T-cell (primary cell): Measurements from ENCODE around the gene DROSHA. TPM values are rescaled to one million over a fixed set of nuclear protein-coding genes. Genes with fewer than 3 reads are reported as not detected.

Source experiments
- ATAC-seq, 4 experiments: fragments of 200-7000 bp in 3 of 4; fragments of 150-1000 bp in 1 of 4; cut with Tn5 transposase; replicated peaks in 1 of 4; 1 replicate in 3 of 4; 2 replicates in 1 of 4; pipeline ENCODE4 v1.10.0; 2021; ENCODE audit warnings: moderate library complexity in 3 of 4, mild to moderate bottlenecking in 2 of 4, moderate number of reproducible peaks in 1 of 4
- CTCF ChIA-PET, 2 donors: fragments of 300-600 bp; sonication (Branson Sonifier 250); formaldehyde crosslinking; loops; one replicate each; lab custom pipeline; 2022; ENCODE audit warnings: antibody characterized with exemption in 2 of 2; lab: Charles Lee
- POLR2A ChIA-PET, 2 donors: fragments of 300-600 bp; sonication (Branson Sonifier 250); formaldehyde crosslinking; loops; one replicate each; lab custom pipeline; 2022; ENCODE audit warnings: antibody characterized with exemption in 2 of 2; lab: Charles Lee
- DNase-seq, 35 experiments: peaks; one replicate each; pipeline versions ENCODE4 v3.0.0 to v3.0.0-alpha.2; 2013 to 2023
- H3K27ac ChIP-seq: one replicate; pipeline ENCODE4 v1.5.1; 2013; ENCODE audit warnings: low read length
- H3K27me3 ChIP-seq, 2 experiments: replicated peaks in 1 of 2; 1 replicate in 1 of 2; 2 replicates in 1 of 2; pipeline versions ENCODE4 v1.6.1 to v1.7.0; 2013; ENCODE audit warnings: low read length in 1 of 2, mixed read lengths in 1 of 2; ENCODE audit not compliant: control insufficient read depth in 2 of 2, insufficient read depth in 2 of 2; ENCODE audit errors: extremely low read depth in 1 of 2
- H3K36me3 ChIP-seq, 2 donors: 1 replicate in 1 of 2; 2 replicates in 1 of 2; pipeline versions ENCODE4 v1.6.1 to v1.7.0; 2013; ENCODE audit warnings: low read length in 1 of 2; ENCODE audit not compliant: control insufficient read depth in 2 of 2, insufficient read depth in 1 of 2; ENCODE audit errors: extremely low read depth in 1 of 2
- H3K4me1 ChIP-seq, 2 experiments: 1 replicate in 1 of 2; 2 replicates in 1 of 2; pipeline versions ENCODE4 v1.6.1 to v1.7.0; 2013; ENCODE audit warnings: low read length in 2 of 2, mixed read lengths in 1 of 2; ENCODE audit not compliant: insufficient read depth in 2 of 2, control insufficient read depth in 1 of 2; ENCODE audit errors: extremely low read depth in 1 of 2
- H3K4me3 ChIP-seq, 2 donors: 1 replicate in 1 of 2; 2 replicates in 1 of 2; pipeline versions ENCODE4 v1.5.1 to v1.7.0; 2013; ENCODE audit warnings: mild to moderate bottlenecking in 2 of 2, low read length in 1 of 2, moderate library complexity in 1 of 2; ENCODE audit not compliant: control insufficient read depth in 1 of 2; ENCODE audit errors: extremely low read depth in 1 of 2
- H3K9me3 ChIP-seq: 2 replicates; pipeline ENCODE4 v1.7.0; 2013
- H3K27ac Mint-ChIP-seq, 2 donors: one replicate each; pipeline ENCODE4 v1.8.0; 2020 to 2021; ENCODE audit warnings: mild to moderate bottlenecking in 2 of 2, mixed read lengths in 2 of 2
- H3K27me3 Mint-ChIP-seq, 2 donors: one replicate each; pipeline ENCODE4 v1.8.0; 2021 to 2022; ENCODE audit warnings: mixed read lengths in 2 of 2
- H3K36me3 Mint-ChIP-seq: one replicate; pipeline ENCODE4 v1.8.0; 2021; ENCODE audit warnings: mixed read lengths
- H3K4me1 Mint-ChIP-seq, 3 donors: one replicate each; pipeline ENCODE4 v1.8.0; 2020 to 2022; ENCODE audit warnings: mixed read lengths in 3 of 3, mild to moderate bottlenecking in 1 of 3
- H3K4me3 Mint-ChIP-seq, 3 donors: one replicate each; pipeline ENCODE4 v1.8.0; 2020 to 2022; ENCODE audit warnings: mild to moderate bottlenecking in 3 of 3, mixed read lengths in 3 of 3, moderate library complexity in 3 of 3
- H3K9me3 Mint-ChIP-seq, 3 donors: one replicate each; pipeline ENCODE4 v1.8.0; 2020 to 2022; ENCODE audit warnings: mixed read lengths in 3 of 3
- WGBS: methylation state at CpG from one replicate; pipeline ENCODE4 v1.1.5; 2013; ENCODE audit warnings: missing lambda C conversion rate; ENCODE audit not compliant: insufficient coverage; 5-methylcytosine and 5-hydroxymethylcytosine counted together
- total RNA-seq, 35 experiments: library from RNA in 6 of 35; stranded (reverse) in 6 of 35; fragments of 120-200 nt in 1 of 35; gene quantifications; one replicate each; pipeline versions ENCODE4 v1.2.1 to v1.2.4 and lab custom pipeline; 2013 to 2026

The DROSHA gene
- total RNA-seq, 5 donors from 2014 or later (not counting 1 experiment from before 2014, with no cell fraction given): 42.2 to 82.1 (median 69.6) TPM

GRCh38 chr5:31390256-31390655, 141.6 kb downstream of the DROSHA start:
- H3K4me1 ChIP-seq: no peaks in the 10 kb centered on the region
- Mint-ChIP-seq H3K27me3 (peaks cover 0 to 8% of the 10 kb centered on the region in 2 donors), H3K27ac (no peak overlapping the region), H3K4me3 (no peak overlapping the region), H3K9me3 (peaks cover 5 to 12% (median 10%) of the 10 kb centered on the region in 3 donors), H3K36me3 (no peaks in the 10 kb centered on the region), H3K4me1 (no peaks in the 10 kb centered on the region)
- DNase-seq: no peak
- H3K36me3 ChIP-seq: no peaks in the 10 kb centered on the region
- no peak for ATAC-seq
- no peak overlapping the region for H3K4me3 ChIP-seq
- no peak overlapping the region for H3K27ac ChIP-seq
- ChIA-PET POLR2A (no interaction called here), CTCF (no interaction called here)
- H3K27me3 ChIP-seq: no peaks in the 10 kb centered on the region
- no peaks in the 10 kb centered on the region for H3K9me3 ChIP-seq
- WGBS: 100% methylated on average over 1 of the region's 5 CpGs

DNA sequence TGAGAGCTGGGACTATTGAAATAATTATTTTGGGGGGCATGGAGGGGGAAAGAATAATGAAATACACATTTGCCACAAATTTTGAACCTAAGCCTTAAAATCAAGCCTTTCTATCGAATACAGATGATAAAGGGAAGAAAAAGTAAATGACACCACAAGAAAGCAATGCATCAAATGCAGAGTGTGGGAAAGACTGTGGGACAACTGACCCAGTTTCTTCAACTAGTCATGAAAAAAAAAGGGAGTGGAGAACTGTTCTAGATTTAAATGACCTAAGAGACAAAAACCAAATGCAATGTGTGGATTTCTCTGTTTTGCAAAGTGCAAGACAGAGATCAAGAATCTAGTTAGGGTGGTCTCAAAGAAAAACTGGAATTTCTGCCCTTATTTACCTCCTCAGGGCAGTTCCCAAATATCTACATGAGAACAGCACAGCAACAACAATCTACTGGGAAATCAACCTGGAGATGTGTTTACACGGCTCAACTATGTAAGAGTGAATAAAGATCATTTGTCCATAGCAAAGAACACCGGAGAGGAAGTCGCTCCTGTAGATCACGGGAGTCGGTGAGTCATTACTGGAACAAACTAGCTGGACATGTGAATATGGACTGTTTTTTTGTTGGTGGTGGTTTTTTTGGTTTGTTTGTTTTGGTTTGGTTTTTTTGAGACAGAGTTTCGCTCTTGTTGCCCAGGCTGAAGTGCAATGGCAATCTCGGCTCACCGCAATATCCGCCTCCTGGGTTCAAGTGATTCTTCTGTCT, 145.9 kb downstream of the DROSHA start:
- POLR2A ChIA-PET: no interaction called here
- Histone ChIP-seq H3K9me3 (no peaks in the 10 kb centered on the region), H3K27ac (no peak overlapping the region), H3K4me3 (no peak overlapping the region), H3K4me1 (no peaks in the 10 kb centered on the region), H3K27me3 (peaks cover 0 to 6% of the 10 kb centered on the region in 2 experiments), H3K36me3 (no peaks in the 10 kb centered on the region)
- Mint-ChIP-seq H3K9me3 (peaks cover 5 to 12% (median 10%) of the 10 kb centered on the region in 3 donors), H3K4me3 (no peak overlapping the region), H3K27me3 (peaks cover 17 to 31% of the 10 kb centered on the region in 2 donors), H3K27ac (no peak overlapping the region), H3K4me1 (no peaks in the 10 kb centered on the region), H3K36me3 (no peaks in the 10 kb centered on the region)
- CTCF ChIA-PET: interaction anchor here in 1 of 2 donors (0.6 kb wide), 1 partner anchor 196 kb away, joined by 3 read pairs; no protein-coding TSS in a partner anchor
- 81% methylated on average over 7 of the region's 10 CpGs for WGBS
- ATAC-seq: no peak
- DNase-seq: no peak

DNA sequence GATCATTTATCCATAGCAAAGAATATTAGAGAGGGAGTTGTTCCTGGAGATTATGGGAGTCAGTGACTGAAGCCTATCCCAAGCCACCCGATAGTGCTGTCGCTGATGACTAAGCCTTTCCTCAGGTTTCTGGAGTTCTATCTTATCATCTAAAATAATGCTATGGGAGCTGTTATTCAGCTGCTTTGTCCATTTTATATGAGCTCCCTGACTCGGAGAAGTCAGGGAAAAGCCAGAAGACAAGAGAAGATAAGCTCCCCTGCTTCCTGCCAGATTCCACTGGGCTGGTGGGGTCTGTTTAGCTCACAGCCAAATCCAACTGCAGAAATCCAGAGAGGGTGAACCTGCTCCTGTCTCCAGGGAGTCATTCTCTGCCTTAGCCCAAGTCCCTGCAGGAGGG, 148.2 kb downstream of the DROSHA start:
- no peak overlapping the region for H3K4me3 Mint-ChIP-seq
- peaks cover 4 to 6% (median 5%) of the 10 kb centered on the region in 3 donors for H3K9me3 Mint-ChIP-seq
- H3K36me3 Mint-ChIP-seq: no peaks in the 10 kb centered on the region
- Histone ChIP-seq H3K27me3 (peaks cover 0 to 10% of the 10 kb centered on the region in 2 experiments), H3K27ac (no peak overlapping the region), H3K4me1 (no peaks in the 10 kb centered on the region), H3K4me3 (no peak overlapping the region), H3K36me3 (no peaks in the 10 kb centered on the region), H3K9me3 (no peaks in the 10 kb centered on the region)
- DNase-seq (no peak), ATAC-seq (no peak)
- ChIA-PET CTCF (no interaction called here), POLR2A (no interaction called here)
- H3K4me1 Mint-ChIP-seq: no peaks in the 10 kb centered on the region
- 13% methylated on average over 1 of the region's 3 CpGs for WGBS
- no peak overlapping the region for H3K27ac Mint-ChIP-seq
- H3K27me3 Mint-ChIP-seq: peaks cover 20 to 37% of the 10 kb centered on the region in 2 donors

- WGBS: 86% methylated on average over 9 of the region's 15 CpGs
- H3K9me3 Mint-ChIP-seq: peaks cover 0 to 3% (median 3%) of the 10 kb centered on the region in 3 donors
- no peak overlapping the region for H3K27ac ChIP-seq
- ATAC-seq (no peak), DNase-seq (no peak)
- H3K4me1 ChIP-seq: no peaks in the 10 kb centered on the region
- no peaks in the 10 kb centered on the region for H3K36me3 Mint-ChIP-seq
- no peaks in the 10 kb centered on the region for H3K36me3 ChIP-seq
- H3K4me3 ChIP-seq: no peak overlapping the region
- no peaks in the 10 kb centered on the region for H3K9me3 ChIP-seq
- H3K27ac Mint-ChIP-seq: no peak overlapping the region
- no peaks in the 10 kb centered on the region for H3K4me1 Mint-ChIP-seq
- H3K4me3 Mint-ChIP-seq: no peak overlapping the region
- ChIA-PET CTCF (no interaction called here), POLR2A (no interaction called here)
- peaks cover 0 to 12% of the 10 kb centered on the region in 2 experiments for H3K27me3 ChIP-seq
- peaks cover 20 to 37% of the 10 kb centered on the region in 2 donors for H3K27me3 Mint-ChIP-seq
Measured at GRCh38 chr5:31382051-31382878, 149.6 kb downstream of the DROSHA start.

- Mint-ChIP-seq H3K4me1 (no peaks in the 10 kb centered on the region), H3K27ac (no peak overlapping the region), H3K4me3 (no peak overlapping the region)
Measured at GRCh38 chr5:31381299-31381698, 150.6 kb downstream of the DROSHA start.

GRCh38 chr5:31380049-31380448, 151.8 kb downstream of the DROSHA start:
- H3K4me1 Mint-ChIP-seq: no peaks in the 10 kb centered on the region
- no peaks in the 10 kb centered on the region for H3K9me3 ChIP-seq
- ChIA-PET CTCF (no interaction called here), POLR2A (no interaction called here)
- H3K36me3 ChIP-seq: no peaks in the 10 kb centered on the region
- no peak overlapping the region for H3K4me3 ChIP-seq
- peaks cover 0 to 12% of the 10 kb centered on the region in 2 experiments for H3K27me3 ChIP-seq
- no peak for ATAC-seq
- H3K27ac Mint-ChIP-seq: no peak overlapping the region
- H3K9me3 Mint-ChIP-seq: no peaks in the 10 kb centered on the region
- no peak overlapping the region for H3K4me3 Mint-ChIP-seq
- H3K27me3 Mint-ChIP-seq: peaks cover 20 to 28% of the 10 kb centered on the region in 2 donors
- H3K36me3 Mint-ChIP-seq: no peaks in the 10 kb centered on the region
- H3K4me1 ChIP-seq: no peaks in the 10 kb centered on the region
- 74% methylated on average over 4 of the region's 4 CpGs for whole genome bisulfite sequencing
- H3K27ac ChIP-seq: no peak overlapping the region
- DNase-seq: no peak

More at GRCh38 chr5:31381299-31381698, 150.6 kb downstream of the DROSHA start:
- H3K9me3 Mint-ChIP-seq: peaks cover 0 to 2% (median 0%) of the 10 kb centered on the region in 3 donors
- Histone ChIP-seq H3K9me3 (no peaks in the 10 kb centered on the region), H3K36me3 (no peaks in the 10 kb centered on the region), H3K4me1 (no peaks in the 10 kb centered on the region), H3K27ac (no peak overlapping the region), H3K4me3 (no peak overlapping the region), H3K27me3 (peaks cover 0 to 12% of the 10 kb centered on the region in 2 experiments)
- peaks cover 20 to 37% of the 10 kb centered on the region in 2 donors for H3K27me3 Mint-ChIP-seq
- ATAC-seq: no peak
- ChIA-PET CTCF (no interaction called here), POLR2A (no interaction called here)
- no peak for DNase-seq
- 78% methylated on average over 3 of the region's 4 CpGs for WGBS
- no peaks in the 10 kb centered on the region for H3K36me3 Mint-ChIP-seq
